GM21367 (cell line): Measurements from ENCODE around the gene MORC3.
"Not testable (repeated sequence)": the region's sequence is repeated elsewhere in the genome, so short reads cannot be mapped to it uniquely, and the experiment has no call there.

ENCODE experiments used
- ATAC-seq: cut with Tn5 transposase; IDR thresholded peaks from one replicate; pipeline ENCODE4 v1.9.1; 2021; ENCODE audit not compliant: unreplicated experiment

MORC3 gene

DNA sequence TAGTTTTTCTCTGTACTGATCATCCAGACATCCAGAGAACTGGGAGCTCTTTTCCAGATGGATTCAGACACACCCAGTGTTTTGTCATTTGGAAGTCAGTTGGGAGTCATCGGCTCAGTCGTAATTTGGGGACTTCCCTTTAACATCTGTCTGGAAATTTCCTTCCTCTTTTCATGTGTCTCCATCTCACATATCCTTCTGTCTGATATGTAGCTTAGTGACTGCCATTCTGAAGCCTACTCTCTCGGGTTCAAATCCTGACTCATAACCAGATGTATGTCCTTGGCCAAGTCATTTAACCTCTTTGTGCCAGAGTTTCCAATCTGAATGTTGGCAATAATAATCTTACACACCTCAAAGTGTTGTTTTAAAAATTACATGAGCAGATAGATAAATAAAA, 3.0 kb downstream of the MORC3 start:
- ATAC-seq = no peak

GRCh38 chr21:36325373-36326010, 5.5 kb downstream of the MORC3 start:
- ATAC-seq = no peak

GRCh38 chr21:36330904-36331303, 10.9 kb downstream of the MORC3 start:
- ATAC-seq = peak; percentile 57

- no peak for ATAC-seq
Observed at GRCh38 chr21:36337099-36337509, 17.1 kb downstream of the MORC3 start.

- no peak for ATAC-seq
Observed at GRCh38 chr21:36338975-36339374, 19.0 kb downstream of the MORC3 start.

DNA sequence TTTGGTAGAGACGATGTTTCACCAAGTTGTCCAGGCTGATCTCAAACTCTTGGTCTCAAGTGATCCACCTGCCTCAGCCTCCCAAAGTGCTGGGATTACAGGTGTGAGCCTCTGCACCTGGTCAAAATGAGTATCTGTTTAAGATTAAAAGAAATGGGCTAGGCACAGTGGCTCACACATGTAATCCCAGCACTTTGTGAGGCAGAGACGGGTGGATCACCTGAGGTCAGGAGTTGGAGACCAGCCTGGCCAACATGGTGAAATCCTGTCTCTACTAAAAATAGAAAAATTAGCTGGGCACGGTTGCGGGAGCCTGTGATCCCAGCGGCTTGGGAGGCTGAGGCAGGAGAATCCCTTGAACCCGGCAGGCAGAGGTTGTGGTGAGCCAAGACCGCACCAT, 22.6 kb downstream of the MORC3 start:
- ATAC-seq = not testable (repeated sequence)

- ATAC-seq = no peak
Observed at GRCh38 chr21:36344931-36345330, 24.9 kb downstream of the MORC3 start.

DNA sequence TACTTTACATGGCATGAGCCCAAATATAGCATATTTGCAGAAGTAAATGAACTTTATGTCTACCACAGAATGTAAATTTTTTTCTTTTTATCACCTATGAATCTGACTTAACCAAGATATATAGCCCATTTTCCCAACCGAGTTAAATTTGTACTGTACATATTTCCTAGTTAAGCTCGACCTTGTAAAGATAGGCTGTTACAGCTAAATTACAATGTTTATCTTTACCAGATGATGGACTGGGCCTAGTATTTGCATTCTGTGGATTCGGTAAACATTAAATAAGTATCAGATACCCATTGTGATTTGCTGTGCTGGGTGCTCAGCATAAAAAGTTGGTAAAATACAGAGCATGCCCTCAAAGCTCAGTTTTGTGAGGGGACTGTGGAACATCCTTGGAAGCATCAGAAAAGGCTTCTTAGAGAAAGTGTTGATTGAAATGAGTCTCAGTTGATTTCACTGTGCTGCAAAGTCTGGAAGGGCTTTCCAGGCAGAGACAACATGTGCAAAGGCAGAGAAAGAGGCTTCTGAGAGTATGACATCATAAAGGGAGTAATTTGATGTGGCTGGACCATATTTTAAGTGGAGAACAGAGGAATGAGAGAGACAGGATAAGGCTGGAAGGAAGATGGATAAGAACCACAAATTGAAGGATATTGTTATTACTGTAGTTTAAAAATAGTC, 27.4 kb downstream of the MORC3 start:
- ATAC-seq = no peak

DNA sequence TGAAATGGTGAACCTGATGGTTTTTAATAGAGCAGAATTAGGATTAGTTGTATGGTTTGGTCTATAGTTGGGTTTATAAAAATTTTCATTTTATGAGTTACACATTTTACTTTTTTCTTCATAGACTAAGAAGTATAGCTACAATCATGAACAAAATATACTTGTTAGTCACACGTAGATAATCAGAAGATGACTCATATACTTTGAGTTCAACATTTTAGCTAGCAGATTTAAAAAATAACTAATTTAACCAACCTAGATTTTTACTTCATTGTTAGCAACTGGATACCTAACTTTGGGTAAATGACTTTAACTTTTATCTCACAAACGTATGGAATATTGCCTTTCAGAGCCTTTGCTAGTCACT, 27.9 kb downstream of the MORC3 start:
- no peak for ATAC-seq

- no peak for ATAC-seq
Observed at GRCh38 chr21:36349315-36349714, 29.3 kb downstream of the MORC3 start.

- no peak for ATAC-seq
Observed at GRCh38 chr21:36350282-36350910, 30.4 kb downstream of the MORC3 start.

DNA sequence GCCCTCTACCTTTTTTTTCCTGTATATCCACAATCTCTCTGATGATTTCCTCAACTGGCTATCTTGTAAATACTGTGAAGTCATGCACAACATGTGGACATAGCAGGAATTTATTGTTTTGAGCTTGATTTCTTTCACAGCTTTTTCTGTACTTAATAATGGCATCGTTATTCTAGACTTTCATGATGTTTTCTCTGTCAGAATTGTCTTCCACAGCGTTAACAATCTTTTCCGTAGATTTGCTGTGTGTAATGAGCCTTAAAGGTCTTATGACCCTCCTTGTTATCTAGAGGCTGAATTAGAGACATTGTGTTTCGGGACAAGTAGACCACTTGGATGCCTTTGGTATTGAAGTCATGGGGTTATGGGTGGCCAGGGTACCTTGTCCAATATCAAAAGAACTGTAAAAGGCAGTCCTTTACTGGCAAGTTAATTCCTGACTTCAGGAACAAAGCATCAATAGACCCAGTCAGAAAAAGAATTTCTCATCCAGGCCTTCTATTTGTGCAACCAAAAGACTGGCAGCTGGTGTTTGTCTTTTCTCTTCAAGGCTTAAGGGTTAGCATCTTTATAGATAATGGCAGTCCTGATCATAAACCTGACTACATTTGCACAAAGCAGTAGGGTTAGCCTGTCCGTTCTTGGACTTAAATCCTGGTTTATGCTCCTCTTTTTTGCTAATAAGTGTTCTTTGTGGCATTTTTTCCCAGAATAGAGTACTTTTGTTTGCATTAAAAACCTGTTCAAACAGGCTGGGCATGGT, 35.1 kb downstream of the MORC3 start:
- ATAC-seq = no peak

DNA sequence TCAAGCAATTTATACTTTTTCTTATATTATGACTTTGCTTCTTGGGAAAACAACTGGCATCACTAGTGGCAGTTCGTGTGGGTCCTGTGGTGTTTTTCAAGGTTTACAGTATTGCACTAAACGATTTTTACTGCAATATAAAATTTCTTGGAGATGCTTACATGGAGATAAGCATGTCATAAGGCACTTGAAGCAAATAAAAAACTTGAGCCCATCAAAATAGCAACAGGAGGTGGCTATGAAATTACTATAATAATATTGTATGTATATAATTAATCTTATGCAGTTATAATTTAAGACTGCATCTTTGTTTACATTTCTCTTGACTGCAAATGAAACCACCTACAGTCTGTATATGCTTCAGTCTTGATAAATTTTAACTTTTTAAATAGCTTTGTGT, 35.9 kb downstream of the MORC3 start:
- ATAC-seq = no peak

- no peak for ATAC-seq
Observed at GRCh38 chr21:36359185-36359584, 39.2 kb downstream of the MORC3 start.

GRCh38 chr21:36369064-36369685, 49.2 kb downstream of the MORC3 start:
- ATAC-seq = no peak

DNA sequence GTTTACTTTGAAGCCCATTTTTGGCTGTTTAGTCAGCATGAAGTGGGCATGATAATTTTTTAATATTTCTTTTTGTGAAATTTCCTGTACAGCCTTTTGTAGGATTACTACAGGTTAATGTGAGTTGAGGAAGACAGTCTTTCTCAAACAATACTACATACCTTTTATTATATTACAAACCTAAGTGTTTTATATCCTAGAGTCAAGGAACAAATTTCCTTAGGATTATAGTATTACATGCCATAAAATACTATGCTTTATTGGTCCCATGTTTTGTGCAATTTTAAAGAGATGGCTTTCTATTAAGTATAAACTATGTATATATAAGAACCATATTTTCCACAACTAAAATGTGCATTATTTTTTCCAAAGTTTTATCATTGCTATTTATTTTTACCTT, 56.0 kb downstream of the MORC3 start:
- ATAC-seq = no peak

GRCh38 chr21:36377391-36377842, 57.4 kb downstream of the MORC3 start:
- ATAC-seq = no peak

DNA sequence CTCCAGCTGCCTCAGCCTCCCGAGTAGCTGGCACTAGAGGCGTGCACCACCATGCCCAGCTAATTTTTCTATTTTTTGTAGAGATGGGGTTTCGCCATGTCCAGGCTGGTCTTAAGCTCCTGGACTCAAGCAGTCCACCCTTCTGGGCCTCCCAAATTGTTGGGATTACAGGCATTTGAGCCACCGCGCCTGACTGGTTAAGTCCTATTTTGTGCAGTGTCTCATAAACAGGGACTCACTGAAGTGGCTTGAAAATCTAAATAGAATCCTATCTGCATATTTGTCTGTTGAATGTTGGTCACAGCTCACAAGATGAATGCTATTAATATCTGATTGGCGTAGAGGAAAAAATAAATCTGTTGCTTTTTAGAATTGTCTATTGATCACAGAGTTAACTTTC, 59.3 kb downstream of the MORC3 start:
- no peak for ATAC-seq

GRCh38 chr21:36381841-36382589, 62.0 kb downstream of the MORC3 start:
- ATAC-seq = no peak

DNA sequence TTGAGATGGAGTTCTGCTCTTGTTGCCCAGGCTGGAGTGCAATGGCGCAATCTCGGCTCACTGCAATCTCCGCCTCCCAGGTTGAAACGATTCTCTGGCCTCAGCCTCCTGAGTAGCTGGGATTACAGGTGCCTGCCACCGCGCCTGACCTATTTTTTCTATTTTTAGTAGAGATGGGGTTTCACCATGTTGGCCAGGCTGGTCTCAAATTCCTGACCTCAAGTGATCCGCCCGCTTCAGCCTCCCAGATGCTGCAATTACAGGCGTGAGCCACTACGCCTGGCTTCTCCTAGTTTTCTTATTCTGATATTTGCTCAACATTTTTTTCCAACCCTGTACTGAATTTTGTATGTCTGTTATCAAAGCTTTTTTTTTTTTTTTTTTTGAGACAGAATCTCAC, 62.7 kb downstream of the MORC3 start:
- not testable (repeated sequence) for ATAC-seq

- no peak for ATAC-seq
Observed at GRCh38 chr21:36384885-36385232, 64.9 kb downstream of the MORC3 start.
